ENCODE results near the gene NAT14.

DNA sequence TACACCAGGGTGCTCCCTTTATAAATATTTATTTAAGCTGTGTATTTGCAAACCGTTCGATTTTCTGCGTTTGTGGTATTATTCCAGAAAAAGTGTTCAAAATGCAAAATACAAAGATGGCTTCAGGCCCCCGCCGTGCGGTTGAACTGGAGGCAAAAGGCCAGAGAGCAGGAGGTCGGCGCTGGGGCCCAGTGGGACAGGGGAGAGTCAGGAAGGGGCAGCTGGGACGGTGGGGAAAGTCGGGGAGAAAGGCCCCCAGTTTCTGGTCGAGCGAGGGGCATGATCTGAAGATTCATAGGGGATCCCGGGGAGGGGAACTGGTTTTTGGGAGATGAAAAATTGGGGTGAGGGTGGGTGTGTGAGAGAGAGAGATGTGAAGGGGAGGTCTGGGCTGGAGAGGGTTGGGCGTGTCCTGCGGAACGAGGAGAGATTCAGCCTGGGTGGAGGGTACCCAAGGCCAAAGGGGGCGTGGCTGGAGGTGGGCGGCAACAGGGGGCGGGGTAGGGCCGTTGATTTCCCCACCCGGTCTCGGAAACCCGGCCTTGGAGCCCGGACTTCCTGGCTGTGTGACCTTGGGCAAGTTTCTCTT, 24.2 kb upstream of the NAT14 start:
- TF ChIP-seq, protein P1, sequence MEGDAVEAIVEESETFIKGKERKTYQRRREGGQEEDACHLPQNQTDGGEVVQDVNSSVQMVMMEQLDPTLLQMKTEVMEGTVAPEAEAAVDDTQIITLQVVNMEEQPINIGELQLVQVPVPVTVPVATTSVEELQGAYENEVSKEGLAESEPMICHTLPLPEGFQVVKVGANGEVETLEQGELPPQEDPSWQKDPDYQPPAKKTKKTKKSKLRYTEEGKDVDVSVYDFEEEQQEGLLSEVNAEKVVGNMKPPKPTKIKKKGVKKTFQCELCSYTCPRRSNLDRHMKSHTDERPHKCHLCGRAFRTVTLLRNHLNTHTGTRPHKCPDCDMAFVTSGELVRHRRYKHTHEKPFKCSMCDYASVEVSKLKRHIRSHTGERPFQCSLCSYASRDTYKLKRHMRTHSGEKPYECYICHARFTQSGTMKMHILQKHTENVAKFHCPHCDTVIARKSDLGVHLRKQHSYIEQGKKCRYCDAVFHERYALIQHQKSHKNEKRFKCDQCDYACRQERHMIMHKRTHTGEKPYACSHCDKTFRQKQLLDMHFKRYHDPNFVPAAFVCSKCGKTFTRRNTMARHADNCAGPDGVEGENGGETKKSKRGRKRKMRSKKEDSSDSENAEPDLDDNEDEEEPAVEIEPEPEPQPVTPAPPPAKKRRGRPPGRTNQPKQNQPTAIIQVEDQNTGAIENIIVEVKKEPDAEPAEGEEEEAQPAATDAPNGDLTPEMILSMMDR (IDR thresholded peaks at IDR 0.05; ENCODE audit: extremely low read depth in 1 of 2, insufficient read depth in 1 of 2, low read depth in 1 of 2, low read length in 2 of 2): no peak
- TF ChIP-seq POLR2AphosphoS5 (IDR thresholded peaks at IDR 0.05; ENCODE audit: insufficient read depth, low read depth, low read length) (no peak), EZH2 (IDR thresholded peaks at IDR 0.05; ENCODE audit: borderline replicate concordance, low read depth, low read length, severe bottlenecking) (no peak), FOS (IDR thresholded peaks at IDR 0.05; ENCODE audit: borderline replicate concordance, insufficient read depth, low read length) (no peak)
- TF ChIP-seq, protein P2, sequence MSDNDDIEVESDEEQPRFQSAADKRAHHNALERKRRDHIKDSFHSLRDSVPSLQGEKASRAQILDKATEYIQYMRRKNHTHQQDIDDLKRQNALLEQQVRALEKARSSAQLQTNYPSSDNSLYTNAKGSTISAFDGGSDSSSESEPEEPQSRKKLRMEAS (IDR thresholded peaks at IDR 0.05; ENCODE audit: insufficient read depth, insufficient read length): no peak
